PFSK-1 (cell line): Measurements from ENCODE around the gene FSTL4.

Experiments
- TAF1 ChIP-seq: IDR thresholded peaks from 2 replicates; pipeline ENCODE4 v1.6.1; 2012; ENCODE audit warnings: low read length, control low read depth, borderline replicate concordance; ENCODE audit not compliant: insufficient read depth
- TF ChIP-seq, protein P1 (sequence below), 2 experiments: IDR thresholded peaks; 2 replicates each; pipeline versions ENCODE4 v1.6.1 to v1.8.0; 2011 to 2012; ENCODE audit warnings: low read depth in 2 of 2, low read length in 2 of 2, control low read depth in 1 of 2, inconsistent platforms in 1 of 2, mild to moderate bottlenecking in 1 of 2, moderate library complexity in 1 of 2; ENCODE audit not compliant: insufficient read depth in 1 of 2

DNA sequence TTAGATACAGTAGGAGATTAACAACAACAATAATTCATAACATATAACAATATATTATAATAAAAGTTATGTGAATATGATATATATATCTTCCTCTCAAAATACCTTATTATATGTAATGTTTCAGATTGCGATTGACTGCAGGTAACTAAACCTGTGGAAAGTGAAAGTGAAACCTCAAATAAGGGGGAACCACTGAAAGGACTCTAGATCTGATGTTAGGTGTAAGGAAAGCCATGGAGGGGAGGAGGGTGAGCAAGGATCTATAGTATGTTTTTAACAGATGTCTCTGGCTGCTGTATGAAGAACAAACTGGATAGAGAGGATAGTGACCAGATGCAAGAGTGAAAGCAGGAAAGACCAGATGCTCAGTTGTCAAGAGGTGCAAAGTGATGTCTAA lies 5.8 kb upstream of the FSTL4 start:
- TF ChIP-seq, protein P1, sequence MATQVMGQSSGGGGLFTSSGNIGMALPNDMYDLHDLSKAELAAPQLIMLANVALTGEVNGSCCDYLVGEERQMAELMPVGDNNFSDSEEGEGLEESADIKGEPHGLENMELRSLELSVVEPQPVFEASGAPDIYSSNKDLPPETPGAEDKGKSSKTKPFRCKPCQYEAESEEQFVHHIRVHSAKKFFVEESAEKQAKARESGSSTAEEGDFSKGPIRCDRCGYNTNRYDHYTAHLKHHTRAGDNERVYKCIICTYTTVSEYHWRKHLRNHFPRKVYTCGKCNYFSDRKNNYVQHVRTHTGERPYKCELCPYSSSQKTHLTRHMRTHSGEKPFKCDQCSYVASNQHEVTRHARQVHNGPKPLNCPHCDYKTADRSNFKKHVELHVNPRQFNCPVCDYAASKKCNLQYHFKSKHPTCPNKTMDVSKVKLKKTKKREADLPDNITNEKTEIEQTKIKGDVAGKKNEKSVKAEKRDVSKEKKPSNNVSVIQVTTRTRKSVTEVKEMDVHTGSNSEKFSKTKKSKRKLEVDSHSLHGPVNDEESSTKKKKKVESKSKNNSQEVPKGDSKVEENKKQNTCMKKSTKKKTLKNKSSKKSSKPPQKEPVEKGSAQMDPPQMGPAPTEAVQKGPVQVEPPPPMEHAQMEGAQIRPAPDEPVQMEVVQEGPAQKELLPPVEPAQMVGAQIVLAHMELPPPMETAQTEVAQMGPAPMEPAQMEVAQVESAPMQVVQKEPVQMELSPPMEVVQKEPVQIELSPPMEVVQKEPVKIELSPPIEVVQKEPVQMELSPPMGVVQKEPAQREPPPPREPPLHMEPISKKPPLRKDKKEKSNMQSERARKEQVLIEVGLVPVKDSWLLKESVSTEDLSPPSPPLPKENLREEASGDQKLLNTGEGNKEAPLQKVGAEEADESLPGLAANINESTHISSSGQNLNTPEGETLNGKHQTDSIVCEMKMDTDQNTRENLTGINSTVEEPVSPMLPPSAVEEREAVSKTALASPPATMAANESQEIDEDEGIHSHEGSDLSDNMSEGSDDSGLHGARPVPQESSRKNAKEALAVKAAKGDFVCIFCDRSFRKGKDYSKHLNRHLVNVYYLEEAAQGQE (IDR thresholded peaks at IDR 0.05; ENCODE audit: insufficient read depth in 1 of 2, low read depth in 2 of 2, low read length in 2 of 2) = no peak
- no peak for TF ChIP-seq TAF1
